NT2/D1 (cell line): ENCODE measurements around the gene COX19.

Source experiments
- SUZ12 ChIP-seq: IDR thresholded peaks from 2 replicates; pipeline ENCODE4 v1.6.1; 2011; ENCODE audit not compliant: insufficient read length, insufficient read depth; ENCODE audit errors: extremely low read depth
- YY1 ChIP-seq: IDR thresholded peaks from 2 replicates; pipeline ENCODE4 v1.6.1; 2011; ENCODE audit not compliant: insufficient read length, insufficient read depth
- ZNF274 ChIP-seq: IDR thresholded peaks from 2 replicates; pipeline ENCODE4 v1.6.1; 2011; ENCODE audit warnings: mild to moderate bottlenecking, low read depth, low read length

- no peak for TF ChIP-seq YY1
- no peak for TF ChIP-seq ZNF274
- no peak for TF ChIP-seq SUZ12
These were observed 29.6 kb downstream of the COX19 start for GRCh38 chr7:945556-946255.
